Fibroblast of peridontal ligament (primary cell): ENCODE data around the gene BCAS4.
"Not testable (repeated sequence)": the region's sequence is repeated elsewhere in the genome, so short reads cannot be mapped to it uniquely, and the experiment has no call there.

ENCODE experiments used
- DNase-seq: peaks from one replicate; pipeline ENCODE4 v3.0.0-alpha.2; 2010; ENCODE audit errors: extremely low read depth

The BCAS4 gene, protein sequence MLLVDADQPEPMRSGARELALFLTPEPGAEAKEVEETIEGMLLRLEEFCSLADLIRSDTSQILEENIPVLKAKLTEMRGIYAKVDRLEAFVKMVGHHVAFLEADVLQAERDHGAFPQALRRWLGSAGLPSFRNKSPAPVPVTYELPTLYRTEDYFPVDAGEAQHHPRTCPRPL

GRCh38 chr20:50794846-50795634 is at the start of gene BCAS4:
Gene BCAS4 (plus strand): TSS chr20:50795061. CDS start chr20:50795084, 23 bp downstream.
- DNase-seq, result peak; percentile 63

DNA sequence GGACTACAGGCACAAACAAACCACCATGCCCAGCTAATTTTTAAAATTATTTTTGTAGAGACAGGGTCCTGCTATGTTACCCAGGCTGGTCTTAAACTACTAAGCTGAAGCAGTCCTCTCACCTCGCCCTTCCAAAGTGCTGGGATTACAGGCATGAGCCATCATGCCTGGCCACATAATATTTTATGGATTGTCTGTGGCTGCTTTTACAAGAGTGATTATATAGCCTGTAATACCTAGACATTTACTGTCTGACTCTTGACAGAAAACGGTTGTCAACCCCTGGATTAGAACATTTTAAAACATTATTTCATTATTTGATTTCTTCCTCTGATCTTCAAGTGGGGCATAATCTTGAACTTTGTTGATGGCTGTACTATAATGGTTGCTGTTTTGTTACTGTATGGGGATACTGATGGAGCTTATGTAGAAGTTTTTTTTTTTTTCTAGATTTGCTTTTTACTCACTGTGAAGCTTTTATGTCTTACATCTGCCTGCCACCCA is 49.2 kb upstream of the BCAS4 start:
- DNase-seq, result no peak

DNA sequence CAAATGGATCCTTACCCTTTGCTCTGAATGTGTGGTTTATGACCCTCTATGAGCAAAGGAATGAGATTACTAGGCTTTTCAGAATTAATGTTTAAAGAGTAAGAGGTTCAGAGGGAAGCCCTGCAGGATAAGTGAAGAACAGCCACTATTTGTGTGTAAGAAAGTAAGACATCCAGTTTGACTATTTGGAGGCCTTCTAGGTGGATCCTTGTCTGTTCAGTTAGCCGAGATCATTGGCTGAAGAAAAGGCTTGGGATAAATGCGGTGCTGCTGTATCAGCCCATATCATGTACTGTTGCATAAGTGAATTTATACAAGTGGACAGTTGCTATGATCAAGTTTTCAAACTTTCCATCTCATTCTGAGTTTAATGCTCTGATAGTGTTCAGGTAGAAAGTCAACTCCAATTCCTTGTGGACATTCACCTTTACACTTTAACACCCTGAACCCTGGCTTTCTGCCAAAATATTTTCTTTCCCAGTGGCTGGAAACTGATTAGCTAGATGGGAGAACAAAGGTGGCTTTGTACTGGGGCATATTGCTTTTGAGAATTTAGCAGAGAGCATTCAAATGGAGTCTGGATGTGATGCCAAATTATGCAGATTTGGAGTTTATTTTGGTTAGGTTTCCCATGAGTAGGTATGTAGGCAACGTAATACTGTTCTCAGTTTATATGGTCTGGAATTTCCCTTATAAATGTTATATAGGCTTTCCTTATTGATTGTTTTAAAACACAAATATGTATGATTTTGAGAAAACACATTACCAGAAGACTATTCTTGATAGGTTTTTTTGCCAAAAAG is 48.5 kb upstream of the BCAS4 start:
- DNase-seq, result no peak

- no peak for DNase-seq
Observed at GRCh38 chr20:50747275-50747674, 47.6 kb upstream of the BCAS4 start.

DNA sequence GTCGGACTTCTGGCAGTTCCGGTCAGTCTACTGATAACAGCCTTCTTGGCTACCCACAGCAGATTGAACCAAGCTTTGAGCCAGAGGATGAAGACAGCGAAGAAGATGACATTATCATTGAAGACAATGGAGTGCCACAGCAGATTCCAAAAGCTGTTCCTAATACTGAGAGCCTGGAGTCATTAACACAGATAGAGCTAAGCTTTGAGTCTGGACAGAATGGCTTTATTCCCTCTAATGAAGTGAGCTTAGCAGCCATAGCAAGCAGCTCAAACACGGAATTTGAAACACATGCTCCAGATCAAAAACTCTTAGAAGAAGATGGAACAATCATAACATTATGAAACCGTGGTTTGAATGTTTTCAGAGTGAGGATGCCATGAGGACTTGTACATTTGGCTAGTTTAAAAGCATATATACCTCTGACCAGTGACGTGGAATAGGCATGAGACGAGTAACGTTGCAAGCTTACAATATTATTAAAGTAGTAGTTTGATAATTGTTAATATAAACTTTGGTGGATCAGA is 44.7 kb upstream of the BCAS4 start:
- DNase-seq, result peak; percentile 60

- DNase-seq, result no peak
Observed at GRCh38 chr20:50753152-50753551, 41.7 kb upstream of the BCAS4 start.

DNA sequence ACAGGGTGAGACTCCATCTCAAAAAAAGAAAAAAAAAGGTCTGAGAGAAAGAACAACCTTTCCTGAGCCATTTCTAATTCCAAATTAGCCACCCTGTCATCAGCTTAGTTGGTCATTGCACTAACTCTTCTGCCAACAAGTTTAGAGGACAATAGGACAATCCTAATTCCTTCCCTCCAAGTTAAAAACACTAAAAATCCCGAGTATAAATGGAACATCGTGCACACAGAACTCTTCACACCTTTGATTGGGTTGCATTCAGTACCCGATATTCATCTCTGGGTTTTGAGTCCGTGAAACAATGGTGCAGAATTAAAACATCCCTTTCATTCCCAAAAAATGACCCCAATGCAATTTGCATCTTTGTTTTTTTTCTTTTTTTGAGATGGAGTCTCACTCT is 40.4 kb upstream of the BCAS4 start:
- no peak for DNase-seq

DNA sequence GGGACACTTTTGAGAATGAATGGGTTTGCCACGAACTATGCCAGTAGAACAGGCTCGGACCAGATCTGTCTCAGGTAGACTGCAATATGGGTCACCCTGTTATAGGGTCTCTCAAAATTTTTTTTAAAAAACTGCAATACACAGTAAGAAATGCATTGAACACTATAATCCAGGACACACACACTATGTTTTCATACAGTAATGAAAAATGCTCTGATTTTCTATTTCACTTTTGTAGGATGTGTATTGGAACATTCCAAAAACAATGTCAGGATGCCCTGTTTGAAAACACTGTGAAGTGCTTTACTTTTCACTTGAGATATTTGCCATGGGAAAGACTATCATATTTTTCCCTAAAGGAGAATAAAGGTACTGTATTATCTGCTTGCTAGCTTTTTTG is 38.4 kb upstream of the BCAS4 start:
- no peak for DNase-seq

GRCh38 chr20:50758469-50758868 is 36.4 kb upstream of the BCAS4 start:
- peak; percentile 43 for DNase-seq

DNA sequence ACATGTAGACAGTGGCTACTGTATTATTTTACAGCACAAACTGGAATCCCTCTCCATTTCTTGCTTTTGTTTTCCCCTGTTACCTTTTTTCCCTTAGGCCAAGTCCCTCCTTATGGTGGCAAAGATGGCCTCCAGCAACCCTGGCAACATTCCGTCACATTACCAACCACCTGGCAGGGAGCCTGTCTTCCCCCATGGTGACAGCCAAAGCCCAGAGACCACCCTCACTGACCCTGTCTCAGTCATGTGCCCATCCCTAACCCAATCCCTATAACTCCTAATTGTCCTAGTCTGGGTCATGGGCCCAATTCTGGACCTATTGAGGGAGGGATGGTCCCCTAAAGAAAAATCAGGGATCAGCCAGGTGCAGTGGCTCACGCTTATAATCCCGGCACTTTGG is 35.9 kb upstream of the BCAS4 start:
- DNase-seq, result no peak

GRCh38 chr20:50759678-50760077 is 35.2 kb upstream of the BCAS4 start:
- DNase-seq, result no peak

DNA sequence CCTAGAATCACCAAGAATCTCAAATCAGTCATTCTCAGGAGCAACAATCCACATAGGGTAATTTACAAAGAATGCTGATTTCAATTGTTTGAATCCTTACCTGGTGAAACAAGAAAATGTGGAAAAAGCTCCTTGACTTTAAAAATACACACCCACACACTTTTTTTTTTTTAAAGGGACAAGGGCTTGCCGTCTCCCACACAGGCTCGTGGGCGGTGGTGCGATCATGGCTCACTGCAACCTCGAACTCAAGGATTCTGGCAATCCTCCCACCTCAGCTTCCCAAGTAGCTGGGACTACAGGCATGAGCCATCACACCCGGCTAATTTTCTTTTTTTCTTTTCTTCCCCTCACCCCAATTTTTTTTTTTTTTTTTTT is 32.8 kb upstream of the BCAS4 start:
- DNase-seq, result peak; percentile 18

DNA sequence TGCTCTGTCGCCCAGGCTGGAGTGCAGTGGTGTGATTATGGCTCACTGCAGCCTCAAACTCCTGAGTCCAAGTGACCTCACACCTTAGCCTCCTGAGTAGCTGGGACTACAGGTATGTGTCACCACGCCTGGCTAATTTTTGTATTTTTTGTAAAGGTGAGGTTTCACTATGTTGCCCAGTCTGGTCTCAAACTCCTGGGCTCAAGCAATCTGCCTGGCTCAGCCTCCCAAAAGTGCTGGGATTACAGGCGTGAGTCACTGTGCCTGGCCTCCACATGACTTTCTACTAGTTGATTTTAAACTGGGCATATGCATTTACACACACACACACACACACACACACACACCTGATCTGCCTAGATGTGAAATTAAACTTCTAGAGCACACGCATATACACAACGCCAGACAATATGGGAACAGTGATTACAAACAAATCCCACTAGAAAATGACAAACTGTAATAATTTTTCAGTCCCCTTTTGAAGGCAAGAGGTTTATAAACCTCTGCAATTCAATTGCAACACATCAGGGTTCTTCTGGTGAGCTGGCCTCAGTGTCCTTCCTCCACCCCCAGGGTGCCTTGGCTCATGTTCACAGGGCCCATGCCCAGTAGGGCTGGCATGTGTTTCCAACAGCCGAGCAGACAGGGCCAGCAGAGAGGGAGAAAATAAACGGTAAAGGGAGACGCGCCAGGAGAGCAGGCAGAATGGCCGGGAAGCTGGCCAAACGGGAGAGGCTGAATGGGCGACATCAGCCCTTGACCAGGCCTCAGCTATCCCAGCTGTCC is 32.2 kb upstream of the BCAS4 start:
- peak; percentile 70 for DNase-seq

GRCh38 chr20:50763550-50764458 is 31.1 kb upstream of the BCAS4 start:
- DNase-seq, result not testable (repeated sequence)

DNA sequence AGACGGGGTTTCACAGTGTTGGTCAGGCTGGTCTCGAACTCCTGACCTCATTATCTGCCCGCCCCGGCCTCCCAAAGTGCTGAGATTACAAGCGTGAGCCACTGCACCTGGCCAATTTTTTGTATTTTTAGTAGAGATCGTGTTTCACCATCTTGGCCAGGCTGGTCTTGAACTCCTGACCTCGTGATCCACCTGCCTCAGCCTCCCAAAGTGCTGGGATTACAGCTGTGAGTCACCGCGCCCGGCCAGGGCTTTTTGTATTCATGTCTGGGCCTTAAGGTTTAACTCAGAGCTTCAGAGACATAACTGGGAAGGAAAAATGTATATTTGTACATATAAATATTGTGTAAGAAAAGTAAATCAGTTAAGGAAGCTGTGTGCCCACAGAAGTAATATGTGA is 29.6 kb upstream of the BCAS4 start:
- DNase-seq, result not testable (repeated sequence)

GRCh38 chr20:50765674-50766073 is 29.2 kb upstream of the BCAS4 start:
- DNase-seq, result no peak

DNA sequence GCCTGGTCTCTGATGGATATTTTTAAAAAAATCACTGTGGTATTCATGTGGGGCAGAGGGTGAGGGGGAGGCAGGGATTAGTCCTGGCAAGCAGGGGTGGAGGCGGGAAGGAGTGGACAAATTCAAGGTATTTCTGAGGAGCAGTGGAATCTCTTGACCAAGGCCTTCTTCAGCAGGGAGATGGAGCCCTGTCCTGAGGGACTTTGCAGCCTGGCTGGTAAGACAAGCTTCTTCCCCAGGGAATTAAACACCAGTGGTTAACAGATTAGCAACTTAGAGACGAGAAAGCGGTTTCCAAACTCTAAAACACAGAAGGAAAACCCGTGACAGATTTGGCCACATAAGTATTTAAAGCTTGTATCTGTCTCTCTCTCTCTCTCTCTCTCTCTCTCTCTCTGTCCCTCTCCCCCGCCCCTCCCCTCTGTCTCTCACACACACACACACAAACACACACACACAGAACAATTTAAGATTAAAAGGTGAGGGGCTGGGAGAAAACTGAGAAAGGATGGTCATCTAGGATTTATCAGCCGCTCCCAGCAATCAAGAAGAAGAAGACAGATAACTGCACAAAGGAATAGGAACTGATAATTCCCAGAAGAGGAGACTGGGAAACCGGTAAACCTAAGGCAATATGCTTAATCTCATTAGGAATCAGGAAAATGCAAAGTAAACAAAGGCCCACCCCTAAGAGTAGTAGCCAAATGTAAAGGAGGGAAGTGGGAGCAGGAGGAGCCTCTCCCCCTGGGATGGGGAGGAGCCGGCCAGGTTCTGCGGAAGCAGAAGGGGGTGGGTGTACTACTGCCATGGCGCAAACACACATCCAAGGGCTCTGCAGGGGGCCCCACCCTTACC is 27.7 kb upstream of the BCAS4 start:
- DNase-seq, result peak; percentile 76

DNA sequence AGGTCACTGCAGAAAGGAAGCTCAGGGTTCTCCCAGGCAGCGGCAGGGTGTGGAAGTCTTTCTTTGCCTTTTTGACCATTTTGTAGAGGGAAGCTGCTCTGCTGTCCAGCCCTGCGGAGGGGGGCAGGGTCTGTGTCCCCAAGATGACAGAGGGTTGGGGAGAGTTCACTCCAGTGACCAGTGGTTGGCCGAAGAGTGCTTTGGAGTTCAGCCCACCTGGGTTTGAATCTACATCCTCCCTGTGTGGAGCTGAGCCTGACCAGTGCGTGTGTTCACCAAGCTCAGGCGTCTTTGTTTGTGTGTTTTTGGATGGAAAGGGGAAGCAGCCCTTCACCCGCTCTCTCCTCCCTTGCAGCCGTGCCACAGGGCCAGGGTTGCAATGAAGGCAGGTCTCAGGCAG is 25.9 kb upstream of the BCAS4 start:
- DNase-seq, result not testable (repeated sequence)

DNA sequence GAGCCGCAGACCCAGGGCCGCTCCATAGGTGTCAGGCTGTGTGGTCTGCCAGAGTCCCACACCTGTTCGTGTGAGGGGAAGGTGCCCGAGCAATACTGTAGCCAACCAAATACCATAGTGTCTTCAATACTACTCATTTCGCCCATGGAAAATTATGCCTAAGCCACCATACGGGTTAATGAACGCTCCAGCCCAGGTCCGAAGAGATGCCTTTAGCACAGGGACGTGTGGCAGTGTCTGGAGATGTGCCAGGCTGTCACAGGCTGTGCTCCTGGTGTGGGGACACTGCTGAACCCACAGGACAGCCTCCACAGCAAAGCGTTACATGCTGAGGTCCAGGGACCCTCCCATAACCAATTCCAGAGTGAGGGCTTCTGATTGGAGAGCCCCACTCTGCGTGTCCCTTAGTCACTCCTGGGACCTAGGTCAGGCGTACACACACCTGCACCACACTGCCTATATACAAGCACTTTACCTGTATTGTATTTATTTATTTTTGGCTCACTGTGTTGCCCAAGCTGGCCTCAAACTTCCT is 25.2 kb upstream of the BCAS4 start:
- not testable (repeated sequence) for DNase-seq
